Neural crest cell (in vitro differentiated cells): ENCODE measurements around the gene RIMBP2. TPM values are rescaled to one million over a fixed set of nuclear protein-coding genes. Genes with fewer than 3 reads are reported as not detected.

Experiments used
- DNase-seq: peaks from one replicate; pipeline ENCODE4 v3.0.0; 2021; ENCODE audit warnings: low read depth, mixed read lengths, low spot score
- H3K27ac Mint-ChIP-seq: one replicate; pipeline ENCODE4 v1.8.0; 2021; ENCODE audit warnings: mild to moderate bottlenecking, mixed read lengths; ENCODE audit not compliant: unreplicated experiment
- H3K27me3 Mint-ChIP-seq: 2 replicates; pipeline ENCODE4 v1.8.0; 2021; ENCODE audit warnings: low read depth, mild to moderate bottlenecking, mixed read lengths
- H3K36me3 Mint-ChIP-seq: 2 replicates; pipeline ENCODE4 v1.8.0; 2021; ENCODE audit warnings: low read depth, mild to moderate bottlenecking, mixed read lengths
- H3K4me1 Mint-ChIP-seq: 2 replicates; pipeline ENCODE4 v1.8.0; 2021; ENCODE audit warnings: mixed read lengths
- H3K4me3 Mint-ChIP-seq: one replicate; pipeline ENCODE4 v1.8.0; 2021; ENCODE audit warnings: mild to moderate bottlenecking, mixed read lengths
- H3K9me3 Mint-ChIP-seq: 2 replicates; pipeline ENCODE4 v1.8.0; 2021; ENCODE audit warnings: mixed read lengths
- CTCF ChIP-seq: fragments of 200-600 bp; sonication (generic); conservative IDR thresholded peaks from 2 replicates; pipeline ENCODE4 v1.5.0; 2021; ENCODE audit warnings: antibody characterized with exemption, mild to moderate bottlenecking
- total RNA-seq: library from RNA; stranded (reverse); gene quantifications from 2 replicates; pipeline ENCODE4 v1.2.1, GENCODE V29; 2021

Gene RIMBP2
- total RNA-seq, 1 donor from 2014 or later, result 5.9 TPM

GRCh38 chr12:130496516-130497120 is 219.5 kb downstream of the RIMBP2 start:
- DNase-seq, result no peak
- no peak overlapping the region for H3K27ac Mint-ChIP-seq

GRCh38 chr12:130495156-130495555 is 220.9 kb downstream of the RIMBP2 start:
- no peak for TF ChIP-seq CTCF
- no peak overlapping the region for H3K4me3 Mint-ChIP-seq
- peaks cover 9% of the 10 kb centered on the region for H3K4me1 Mint-ChIP-seq
- no peak overlapping the region for H3K27ac Mint-ChIP-seq
- DNase-seq, result no peak
- H3K36me3 Mint-ChIP-seq, result no peaks in the 10 kb centered on the region
- no peaks in the 10 kb centered on the region for H3K9me3 Mint-ChIP-seq
- H3K27me3 Mint-ChIP-seq, result peaks cover 3% of the 10 kb centered on the region

More at GRCh38 chr12:130496516-130497120, 219.5 kb downstream of the RIMBP2 start:
- H3K36me3 Mint-ChIP-seq, result no peaks in the 10 kb centered on the region
- no peaks in the 10 kb centered on the region for H3K9me3 Mint-ChIP-seq
- TF ChIP-seq CTCF, result no peak
- H3K4me1 Mint-ChIP-seq, result peaks cover 8% of the 10 kb centered on the region
- H3K4me3 Mint-ChIP-seq, result no peak overlapping the region
- H3K27me3 Mint-ChIP-seq, result peaks cover 2% of the 10 kb centered on the region

GRCh38 chr12:130494736-130495135 is 221.4 kb downstream of the RIMBP2 start:
- Mint-ChIP-seq H3K27me3 (peaks cover 3% of the 10 kb centered on the region), H3K4me3 (no peak overlapping the region), H3K36me3 (no peaks in the 10 kb centered on the region), H3K4me1 (peaks cover 9% of the 10 kb centered on the region), H3K9me3 (no peaks in the 10 kb centered on the region), H3K27ac (no peak overlapping the region)
- TF ChIP-seq CTCF, result no peak
- DNase-seq, result no peak

GRCh38 chr12:130493951-130494350 is 222.1 kb downstream of the RIMBP2 start:
- H3K4me1 Mint-ChIP-seq, result peaks cover 9% of the 10 kb centered on the region
- TF ChIP-seq CTCF, result no peak
- no peaks in the 10 kb centered on the region for H3K36me3 Mint-ChIP-seq
- DNase-seq, result no peak
- H3K9me3 Mint-ChIP-seq, result no peaks in the 10 kb centered on the region
- no peak overlapping the region for H3K4me3 Mint-ChIP-seq
- no peak overlapping the region for H3K27ac Mint-ChIP-seq
- H3K27me3 Mint-ChIP-seq, result peaks cover 7% of the 10 kb centered on the region

- no peak for TF ChIP-seq CTCF
- H3K4me3 Mint-ChIP-seq, result no peak overlapping the region
- peak overlapping the region; percentile 13 for H3K27ac Mint-ChIP-seq
- H3K4me1 Mint-ChIP-seq, result peaks cover 9% of the 10 kb centered on the region
- no peaks in the 10 kb centered on the region for H3K9me3 Mint-ChIP-seq
- peaks cover 17% of the 10 kb centered on the region for H3K27me3 Mint-ChIP-seq
- DNase-seq, result no peak
- no peaks in the 10 kb centered on the region for H3K36me3 Mint-ChIP-seq
Observed at GRCh38 chr12:130491421-130492357, 224.4 kb downstream of the RIMBP2 start.
